AG08396 (cell line): ENCODE measurements around the gene EPS8L2.

ENCODE experiments used
- DNase-seq: peaks from one replicate; pipeline ENCODE4 v3.0.0; 2012; ENCODE audit warnings: low spot score, mixed read lengths

The EPS8L2 gene

DNA sequence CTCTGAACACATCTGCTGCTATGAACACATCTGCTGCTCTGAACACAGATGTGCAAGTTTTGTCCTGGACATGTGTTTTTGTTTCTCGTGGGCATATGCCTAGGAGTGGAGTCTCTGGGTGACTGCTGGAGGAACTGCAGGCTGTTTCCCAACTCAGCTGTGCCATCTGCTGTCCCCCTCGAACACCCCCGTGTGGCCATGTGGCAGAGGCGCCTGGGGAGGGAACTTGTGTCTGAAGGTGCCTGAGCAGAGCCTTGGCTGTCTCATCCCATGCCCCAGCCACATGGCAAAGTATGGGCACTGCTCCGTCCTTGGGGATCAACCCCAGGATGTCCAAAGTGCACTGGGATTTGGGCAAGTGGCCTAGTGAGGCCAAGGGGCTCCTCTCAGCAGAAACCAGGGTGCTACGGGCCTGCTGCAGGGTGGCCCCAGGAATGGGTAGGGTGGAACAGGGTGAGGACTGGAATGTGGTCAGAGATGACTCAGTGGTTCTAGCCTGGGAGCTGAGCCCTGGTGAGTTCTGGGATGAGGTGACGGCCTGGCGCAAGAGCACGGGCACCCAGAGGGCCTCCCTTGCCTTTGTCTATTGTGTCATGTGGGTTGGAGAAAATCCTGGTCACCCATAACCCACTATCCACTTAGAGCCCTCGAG is 56.5 kb downstream of the EPS8L2 start:
- DNase-seq = peak; percentile 90

DNA sequence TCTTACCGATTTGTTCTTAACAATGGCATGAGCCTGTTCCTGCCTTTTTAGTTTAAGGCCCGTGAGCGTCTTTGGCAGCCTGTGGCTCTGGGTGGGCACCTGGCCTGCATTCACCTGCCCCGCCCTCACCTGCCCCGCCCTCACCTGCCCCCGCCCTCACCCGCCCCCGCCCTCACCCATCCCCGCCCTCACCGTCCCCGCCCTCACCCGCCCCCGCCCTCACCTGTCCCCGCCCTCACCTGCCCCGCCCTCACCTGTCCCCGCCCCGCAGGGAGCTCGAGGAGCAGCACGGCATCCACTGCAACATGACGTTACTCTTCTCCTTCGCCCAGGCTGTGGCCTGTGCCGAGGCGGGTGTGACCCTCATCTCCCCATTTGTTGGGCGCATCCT is 57.0 kb downstream of the EPS8L2 start:
- no peak for DNase-seq

DNA sequence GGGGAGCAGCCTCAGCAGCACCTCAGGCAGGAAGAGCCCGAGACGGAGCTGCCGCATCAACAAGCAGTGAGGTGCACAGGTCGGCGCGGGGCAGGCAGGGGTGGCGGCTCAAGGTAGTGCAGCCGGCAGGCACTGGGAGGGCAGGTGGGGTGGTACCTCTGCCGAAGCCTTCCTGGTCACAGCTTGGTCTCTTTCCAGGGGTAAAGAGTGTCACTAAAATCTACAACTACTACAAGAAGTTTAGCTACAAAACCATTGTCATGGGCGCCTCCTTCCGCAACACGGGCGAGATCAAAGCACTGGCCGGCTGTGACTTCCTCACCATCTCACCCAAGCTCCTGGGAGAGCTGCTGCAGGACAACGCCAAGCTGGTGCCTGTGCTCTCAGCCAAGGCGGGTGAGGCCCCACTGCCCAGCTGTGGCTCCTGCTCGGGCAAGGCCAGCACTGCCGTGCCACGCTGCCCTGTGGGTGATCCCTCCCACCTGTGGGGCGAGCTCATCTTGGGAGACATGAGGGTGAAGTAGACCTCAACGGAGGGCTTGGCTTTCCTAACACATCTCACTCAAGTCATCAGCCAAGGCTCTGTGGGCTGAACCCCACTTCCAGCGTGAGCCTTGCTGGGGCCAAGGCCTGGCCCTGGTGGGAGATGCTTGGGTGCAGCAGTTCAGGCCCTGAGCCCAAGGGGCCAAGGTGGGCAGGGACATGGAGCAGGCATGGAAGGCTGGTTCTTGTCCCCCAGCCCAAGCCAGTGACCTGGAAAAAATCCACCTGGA is 57.7 kb downstream of the EPS8L2 start:
- DNase-seq = no peak

GRCh38 chr11:764322-765024 is 58.4 kb downstream of the EPS8L2 start:
- DNase-seq = no peak

DNA sequence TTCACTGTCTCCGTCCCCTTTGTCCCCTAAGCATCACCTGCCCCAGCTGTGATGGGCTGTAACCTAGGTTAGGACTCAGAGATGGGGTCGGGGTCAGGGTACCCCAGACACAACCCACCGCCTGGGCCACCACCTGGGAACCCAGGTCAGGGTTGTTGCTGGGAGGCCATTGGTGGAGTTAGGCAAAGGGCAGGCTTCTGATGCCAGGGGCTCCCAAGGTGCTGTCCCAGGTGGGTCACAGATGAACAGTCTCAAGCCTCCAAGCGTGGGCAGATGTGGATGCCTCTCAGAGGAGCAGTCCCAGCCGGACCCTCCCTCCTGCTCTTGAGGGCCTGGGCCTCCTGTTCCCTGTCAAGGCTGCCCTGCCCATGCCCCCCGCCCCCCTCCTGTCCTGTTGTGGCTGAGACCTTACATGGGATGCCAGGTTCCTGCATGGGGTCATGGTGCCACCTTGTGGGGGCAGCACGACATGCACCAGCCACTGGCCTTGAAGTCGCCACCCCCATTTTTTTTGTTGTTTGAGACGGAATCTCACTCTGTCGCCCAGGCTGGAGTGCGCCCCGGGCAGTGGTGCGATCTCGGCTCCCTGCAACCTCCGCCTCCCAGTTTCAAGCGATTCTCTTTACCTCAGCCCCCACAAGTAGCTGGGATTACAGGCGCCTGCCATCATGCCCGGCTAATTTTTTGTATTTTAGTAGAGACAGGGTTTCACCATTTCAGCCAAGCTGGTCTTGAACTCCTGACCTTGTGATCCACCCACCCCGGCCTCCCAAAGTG is 59.2 kb downstream of the EPS8L2 start:
- DNase-seq = peak; percentile 72

GRCh38 chr11:765802-766091 is 59.7 kb downstream of the EPS8L2 start:
- no peak for DNase-seq

DNA sequence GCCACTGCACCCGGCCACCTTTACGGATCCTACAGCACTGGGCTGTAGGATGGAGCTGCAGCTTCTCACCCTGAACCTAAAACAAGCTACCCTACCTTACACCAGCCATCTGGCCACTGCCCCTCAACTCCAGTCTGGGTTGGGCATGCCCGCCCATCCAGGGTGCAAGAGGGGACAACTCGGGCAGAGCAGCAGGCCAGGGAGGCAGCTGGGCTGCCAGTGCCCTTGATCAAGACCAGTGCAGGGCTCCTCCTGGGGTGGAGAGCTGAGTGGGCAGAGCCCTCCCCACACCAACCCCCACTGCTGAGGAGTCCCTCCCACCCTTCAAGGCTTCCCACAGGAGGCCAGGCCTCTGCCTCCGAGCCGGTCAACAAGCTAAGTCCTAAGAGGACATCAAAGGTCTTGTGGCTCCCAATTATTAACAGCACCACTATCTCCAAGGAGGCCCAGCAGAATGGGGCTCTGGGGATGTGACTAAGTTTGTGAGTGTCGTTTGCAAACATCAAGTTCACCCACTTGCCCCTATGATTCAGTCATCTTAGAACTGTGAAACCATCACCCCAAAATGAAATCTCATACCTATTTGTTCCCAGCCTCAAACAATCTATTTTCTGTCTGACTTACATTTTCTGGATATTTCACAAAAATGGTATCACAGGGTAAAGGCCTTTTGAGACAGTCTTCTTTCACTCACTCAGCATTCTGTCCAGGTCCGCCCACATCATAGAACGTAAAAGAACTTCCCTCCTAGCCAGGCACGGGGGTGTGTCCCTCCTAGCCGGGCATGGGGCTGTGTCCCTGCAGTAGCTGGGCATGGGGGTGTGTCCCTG is 60.3 kb downstream of the EPS8L2 start:
- DNase-seq = no peak

- no peak for DNase-seq
Observed at GRCh38 chr11:766936-767210, 60.8 kb downstream of the EPS8L2 start.

- no peak for DNase-seq
Observed at GRCh38 chr11:767238-767637, 61.2 kb downstream of the EPS8L2 start.

- DNase-seq = no peak
Observed at GRCh38 chr11:769887-770641, 64.0 kb downstream of the EPS8L2 start.

- no peak for DNase-seq
Observed at GRCh38 chr11:770642-771616, 64.9 kb downstream of the EPS8L2 start.

DNA sequence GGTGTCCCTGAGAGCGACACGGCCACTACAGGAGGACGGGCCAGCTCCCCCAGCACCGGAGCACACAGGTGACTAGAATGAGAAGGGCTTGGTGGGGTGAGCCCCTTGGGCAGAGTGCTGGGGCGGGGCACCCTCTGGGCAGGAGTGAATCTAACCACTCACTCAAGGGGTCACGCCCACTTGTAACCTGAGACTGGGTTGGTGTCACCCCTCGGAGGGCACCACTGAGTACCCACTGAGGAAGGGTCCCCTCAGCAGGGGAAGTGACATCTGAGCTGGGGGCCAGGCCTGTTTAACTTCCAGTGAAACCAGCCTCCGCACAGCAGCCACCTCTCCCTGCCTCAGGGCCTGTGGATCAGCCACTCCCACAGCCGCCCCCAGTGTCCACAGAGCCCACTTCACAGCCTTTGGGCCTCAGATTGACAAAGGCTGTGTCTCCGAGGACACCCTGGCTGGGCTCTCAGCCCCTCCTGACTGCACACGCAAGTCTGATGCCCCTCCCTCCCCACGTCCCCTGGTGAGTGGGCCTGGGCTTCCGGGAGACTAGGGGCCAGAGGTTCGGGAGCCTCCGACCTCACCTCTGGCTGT is 65.7 kb downstream of the EPS8L2 start:
- DNase-seq = no peak

- DNase-seq = no peak
Observed at GRCh38 chr11:772429-773390, 66.7 kb downstream of the EPS8L2 start.

GRCh38 chr11:773425-773824 is 67.4 kb downstream of the EPS8L2 start:
- DNase-seq = no peak

GRCh38 chr11:773830-774229 is 67.8 kb downstream of the EPS8L2 start:
- no peak for DNase-seq

DNA sequence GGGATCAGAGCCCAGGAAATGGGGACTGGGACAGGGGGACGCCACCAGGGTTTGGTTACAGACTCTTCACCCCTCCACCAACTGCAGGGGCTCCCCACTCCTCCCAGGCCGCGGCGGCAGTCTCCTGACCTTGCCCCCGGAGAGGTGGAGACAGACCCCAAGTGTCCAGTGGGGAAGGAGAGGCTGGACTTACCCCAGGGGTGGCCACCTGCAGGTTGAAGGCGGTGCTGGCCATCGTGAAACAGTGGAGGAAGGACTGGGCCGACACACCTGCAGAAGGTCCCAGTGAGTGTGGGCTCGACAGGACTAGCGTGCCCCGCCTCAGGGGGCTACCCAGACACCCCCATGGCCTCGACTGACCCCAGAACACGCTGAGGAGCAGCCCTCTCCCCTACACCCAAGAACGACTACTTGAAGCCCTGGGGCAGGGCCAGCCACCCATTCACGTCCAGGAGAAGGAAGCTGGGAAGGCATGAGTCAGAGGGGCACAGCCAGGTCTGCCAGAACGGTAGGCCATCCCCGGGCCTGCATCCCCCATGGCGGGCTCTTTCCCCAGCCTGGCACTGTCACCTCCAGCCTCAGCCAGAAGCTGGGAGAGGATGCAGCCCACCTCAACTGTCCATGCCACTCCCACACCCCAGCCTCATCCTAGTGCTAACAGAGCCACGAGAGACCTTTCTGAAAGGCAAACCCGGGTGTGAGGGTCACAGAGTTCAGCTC is 69.0 kb downstream of the EPS8L2 start:
- DNase-seq = no peak

DNA sequence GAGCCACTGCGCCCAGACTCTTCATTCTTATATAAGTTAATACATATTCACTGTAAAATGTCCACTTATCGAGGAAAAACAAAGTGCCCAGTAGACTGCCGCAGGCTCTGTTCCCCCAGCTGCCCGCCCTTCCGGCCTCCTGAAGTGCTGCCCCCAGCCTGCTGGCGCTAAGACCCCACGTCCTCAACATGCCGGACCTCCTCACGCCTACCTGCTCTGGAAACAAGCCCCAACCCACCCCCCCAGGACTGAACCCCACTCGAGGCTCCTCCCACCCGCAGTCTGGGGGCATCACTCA is 70.2 kb downstream of the EPS8L2 start:
- DNase-seq = no peak
